ENCODE results near the gene ZDHHC14.
"Not testable (repeated sequence)": the region's sequence is repeated elsewhere in the genome, so short reads cannot be mapped to it uniquely, and the experiment has no call there.

ZDHHC14 gene

DNA sequence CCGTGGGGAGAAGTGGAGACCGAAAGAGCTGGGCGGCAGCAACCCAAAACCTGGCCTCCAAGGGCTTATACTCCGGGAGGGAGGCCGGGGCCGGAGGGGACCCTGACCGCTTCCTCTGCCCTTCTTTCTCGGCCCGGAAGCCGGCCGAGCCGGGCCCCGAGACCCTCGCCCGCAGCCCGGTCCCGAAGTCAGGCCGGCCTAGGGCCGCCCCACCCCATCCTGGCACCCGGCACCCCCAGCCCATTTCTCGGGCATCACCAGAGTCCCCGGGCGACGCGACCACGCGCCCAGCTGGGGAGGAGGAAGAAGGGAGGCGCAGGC is 572 bp upstream of the ZDHHC14 start:
- DNase-seq (ENCODE audit: low read depth in 2 of 2): no peak

DNA sequence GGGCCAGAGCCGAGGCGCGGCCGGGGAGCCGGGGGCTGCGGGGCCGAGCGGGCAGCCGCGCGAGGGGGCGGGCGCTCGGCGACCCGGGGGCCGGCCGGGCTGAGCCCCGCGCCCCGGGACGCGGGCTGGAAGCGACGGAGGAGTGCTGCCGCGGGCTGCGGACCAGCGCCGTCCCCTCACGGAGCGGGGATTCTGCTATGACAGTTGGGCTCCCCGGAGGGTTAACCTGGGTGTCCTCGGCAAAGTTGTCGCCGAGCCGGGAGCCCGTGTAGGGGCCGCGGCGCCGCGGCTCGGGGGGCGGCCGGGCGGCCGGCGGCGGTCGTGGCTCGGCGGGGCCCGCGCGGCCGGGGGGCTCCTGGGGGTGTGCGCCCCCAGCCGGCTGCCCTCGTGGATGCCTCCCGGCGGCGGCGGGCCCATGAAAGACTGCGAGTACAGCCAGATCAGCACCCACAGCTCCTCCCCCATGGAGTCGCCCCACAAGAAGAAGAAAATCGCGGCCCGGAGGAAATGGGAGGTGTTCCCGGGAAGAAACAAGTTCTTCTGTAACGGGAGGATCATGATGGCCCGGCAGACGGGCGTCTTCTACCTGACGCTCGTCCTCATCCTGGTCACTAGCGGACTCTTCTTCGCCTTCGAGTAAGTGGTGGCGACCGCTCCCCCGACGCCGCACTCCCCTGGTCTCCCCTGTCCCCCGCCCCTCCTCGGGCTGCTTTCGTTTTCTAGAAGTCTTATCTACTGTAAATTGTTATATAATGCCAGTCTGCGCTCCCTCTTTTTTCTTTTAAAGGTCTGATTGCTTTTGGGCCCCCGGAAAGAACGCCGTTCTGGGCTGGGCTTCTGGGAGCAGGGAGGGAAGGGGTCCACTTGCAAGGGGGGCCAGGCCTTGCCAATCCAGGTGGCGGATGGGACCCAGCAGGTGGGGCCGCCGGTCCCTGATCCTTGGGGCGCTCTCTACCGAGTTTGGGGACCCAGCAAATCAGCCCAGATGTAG is 936 bp downstream of the ZDHHC14 start:
- peak in 1 of 2 donors; percentile 34 for DNase-seq (ENCODE audit: low read depth in 2 of 2)

DNA sequence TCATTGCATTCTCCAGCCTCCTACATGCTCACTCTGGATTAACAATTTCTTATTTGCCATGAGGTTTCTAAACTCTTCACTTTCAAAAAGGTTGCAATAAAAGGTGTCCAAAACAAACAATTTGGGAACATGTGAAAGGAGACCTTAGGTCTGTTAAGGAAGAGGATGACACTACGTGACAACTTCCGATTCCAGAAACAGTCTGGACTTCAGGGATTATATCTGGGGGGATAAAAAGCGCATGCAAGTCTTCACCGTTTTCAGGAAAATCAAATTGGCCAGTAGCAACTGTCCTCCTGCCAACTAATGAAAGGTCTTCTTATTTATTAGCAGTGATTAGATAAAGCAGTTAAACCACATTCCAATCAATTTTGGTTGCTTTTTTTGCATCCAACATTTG is 1.8 kb downstream of the ZDHHC14 start:
- DNase-seq (ENCODE audit: low read depth in 2 of 2): no peak

DNA sequence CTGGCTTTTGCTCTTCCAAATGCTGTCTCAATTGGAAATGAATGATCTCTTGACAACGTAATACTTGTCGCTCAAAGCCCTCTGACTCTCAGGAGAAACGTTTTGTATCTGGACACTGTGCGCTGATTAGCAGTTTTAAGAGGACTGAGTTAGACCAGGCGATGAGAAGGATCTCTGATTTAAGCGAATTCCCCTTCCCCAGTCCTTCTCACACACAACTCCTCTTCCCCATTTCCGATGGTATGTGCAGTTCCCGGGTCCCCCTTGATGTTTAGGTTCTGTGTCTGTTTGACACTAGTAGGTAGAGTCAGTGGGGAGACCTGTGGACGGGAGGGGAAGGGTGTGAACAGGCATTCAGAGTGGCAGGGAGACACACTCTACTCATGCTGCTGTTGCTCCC is 2.5 kb downstream of the ZDHHC14 start:
- DNase-seq (ENCODE audit: low read depth in 2 of 2): no peak

DNA sequence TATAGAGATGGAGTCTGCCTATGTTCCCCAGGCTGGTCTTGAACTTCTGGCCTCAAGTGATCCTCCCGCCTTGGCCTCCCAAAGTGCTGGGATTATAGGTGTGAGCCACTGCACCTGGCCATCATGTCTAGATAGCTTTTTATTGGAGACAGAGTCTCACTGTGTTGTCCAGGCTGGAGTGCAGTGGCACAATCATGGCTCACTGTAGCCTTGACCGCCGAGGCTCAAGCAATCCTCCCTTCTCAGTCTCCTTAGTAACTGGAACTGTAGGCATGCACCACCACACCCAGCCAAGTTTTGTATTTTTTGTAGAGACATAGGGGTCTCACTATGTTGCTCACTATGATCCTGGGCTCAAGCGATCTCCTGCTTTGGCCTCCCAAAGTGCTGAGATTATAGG is 4.0 kb downstream of the ZDHHC14 start:
- DNase-seq (ENCODE audit: low read depth in 2 of 2): not testable (repeated sequence)

DNA sequence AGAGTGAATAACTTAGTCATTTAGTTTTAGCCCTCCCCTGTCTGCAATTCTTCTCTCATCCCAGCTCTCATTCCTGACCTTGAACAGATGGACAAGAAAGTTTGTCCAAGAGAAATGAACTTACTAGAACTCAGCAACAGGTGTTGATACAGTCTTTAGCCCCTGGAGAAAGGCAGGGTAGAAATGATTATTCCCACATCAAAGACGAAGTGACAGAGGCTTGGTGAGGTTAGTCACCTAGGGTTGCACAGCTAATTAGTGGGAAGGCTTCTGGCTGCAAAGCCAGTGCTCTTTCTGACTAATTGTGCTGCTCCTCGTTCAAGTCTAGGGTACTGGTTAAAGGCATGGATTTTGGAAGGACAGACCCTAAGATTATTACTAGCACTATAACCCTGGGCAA is 4.5 kb downstream of the ZDHHC14 start:
- DNase-seq (ENCODE audit: low read depth in 2 of 2): peak in 1 of 2 donors; percentile 10

DNA sequence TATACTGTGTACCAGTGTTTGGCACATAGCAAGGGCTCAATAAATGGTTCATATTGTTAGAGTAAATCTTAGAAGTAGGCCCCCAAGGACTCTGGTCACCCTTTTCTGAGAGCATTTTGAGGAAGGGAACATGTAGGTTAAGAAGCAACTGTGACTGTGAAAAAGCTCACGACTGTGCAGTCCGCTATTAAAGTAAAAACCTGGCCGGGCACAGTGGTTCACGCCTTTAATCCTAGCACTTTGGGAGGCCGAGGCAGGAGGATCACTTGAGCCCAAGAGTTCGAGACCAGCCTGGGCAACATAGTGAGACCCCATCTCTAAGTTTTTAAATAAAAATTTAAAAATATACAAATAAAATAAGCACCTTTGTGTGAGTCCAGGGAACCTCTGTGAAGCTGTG is 5.0 kb downstream of the ZDHHC14 start:
- no peak for DNase-seq (ENCODE audit: low read depth in 2 of 2)

DNA sequence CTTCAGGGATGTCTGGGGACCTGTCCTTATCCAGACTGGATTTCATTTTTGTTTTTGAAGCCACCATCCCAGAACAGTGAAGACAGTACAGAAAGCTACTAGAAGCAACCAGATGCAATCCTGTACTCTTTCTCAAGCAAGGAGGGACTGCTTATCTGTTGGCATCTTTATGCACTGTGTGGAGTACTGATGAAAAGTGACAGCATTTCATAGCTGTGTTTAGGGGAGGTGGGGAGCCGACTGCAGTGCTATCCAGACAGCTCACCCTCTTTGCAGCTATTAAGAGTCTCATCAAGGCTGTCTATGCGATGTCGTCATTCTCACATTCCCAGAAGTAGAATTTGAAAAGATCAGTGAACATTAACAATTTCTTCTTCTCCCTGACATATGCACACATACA is 5.5 kb downstream of the ZDHHC14 start:
- DNase-seq (ENCODE audit: low read depth in 2 of 2): no peak

DNA sequence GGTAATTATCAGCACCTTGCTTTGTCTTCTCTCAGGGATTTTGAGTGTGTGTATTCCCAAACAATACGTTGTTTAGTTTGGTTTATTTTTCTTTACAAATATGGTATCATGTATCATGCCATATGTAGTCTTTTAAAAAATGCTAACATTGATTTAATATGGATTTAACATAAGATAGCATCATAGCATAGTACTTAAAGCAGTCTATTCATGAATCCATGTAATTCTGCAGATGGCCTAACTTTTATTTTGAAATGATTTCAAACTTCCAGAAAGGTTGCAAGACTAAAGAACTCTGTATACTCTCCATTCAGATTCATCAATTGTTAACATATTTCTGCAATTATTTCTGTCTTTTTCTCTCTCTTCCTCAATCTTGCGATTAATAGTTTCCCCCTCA is 7.9 kb downstream of the ZDHHC14 start:
- DNase-seq (ENCODE audit: low read depth in 2 of 2): no peak

DNA sequence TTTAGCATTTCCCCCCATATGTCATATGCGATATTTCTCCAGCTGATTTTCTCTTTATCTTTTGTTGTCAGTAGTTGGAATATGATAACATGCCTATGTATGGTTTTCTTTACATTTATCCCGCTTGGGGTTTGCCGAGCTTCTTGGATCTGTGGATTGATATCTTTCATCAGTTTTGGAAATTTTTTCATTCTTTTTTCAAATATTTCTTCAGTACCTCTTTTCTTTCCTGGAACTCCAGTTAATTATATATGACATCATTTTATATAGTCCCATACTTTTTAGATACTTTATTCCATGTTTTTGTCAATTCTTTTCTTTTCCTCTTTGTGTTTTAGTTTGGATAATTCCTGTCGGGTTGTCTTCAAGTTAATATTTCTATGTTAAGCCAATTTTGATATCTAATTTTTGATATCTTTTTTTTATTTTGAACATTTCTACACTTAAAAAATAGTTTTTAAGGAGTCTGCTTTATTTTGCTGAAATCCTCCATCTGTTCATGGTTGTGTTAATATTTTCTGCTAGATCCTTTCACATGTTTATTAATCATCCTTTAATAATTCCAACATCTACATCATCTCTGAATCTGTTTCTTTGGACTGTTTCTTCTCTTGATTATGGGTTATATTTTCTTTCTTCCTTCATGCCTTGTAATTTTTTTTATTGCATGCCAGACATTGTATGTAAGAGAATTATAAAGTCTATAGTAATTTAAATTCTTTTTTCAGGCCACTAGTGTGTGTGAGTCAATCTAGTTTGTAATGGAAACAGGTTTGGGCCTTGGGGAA is 9.5 kb downstream of the ZDHHC14 start:
- DNase-seq (ENCODE audit: low read depth in 2 of 2): no peak

DNA sequence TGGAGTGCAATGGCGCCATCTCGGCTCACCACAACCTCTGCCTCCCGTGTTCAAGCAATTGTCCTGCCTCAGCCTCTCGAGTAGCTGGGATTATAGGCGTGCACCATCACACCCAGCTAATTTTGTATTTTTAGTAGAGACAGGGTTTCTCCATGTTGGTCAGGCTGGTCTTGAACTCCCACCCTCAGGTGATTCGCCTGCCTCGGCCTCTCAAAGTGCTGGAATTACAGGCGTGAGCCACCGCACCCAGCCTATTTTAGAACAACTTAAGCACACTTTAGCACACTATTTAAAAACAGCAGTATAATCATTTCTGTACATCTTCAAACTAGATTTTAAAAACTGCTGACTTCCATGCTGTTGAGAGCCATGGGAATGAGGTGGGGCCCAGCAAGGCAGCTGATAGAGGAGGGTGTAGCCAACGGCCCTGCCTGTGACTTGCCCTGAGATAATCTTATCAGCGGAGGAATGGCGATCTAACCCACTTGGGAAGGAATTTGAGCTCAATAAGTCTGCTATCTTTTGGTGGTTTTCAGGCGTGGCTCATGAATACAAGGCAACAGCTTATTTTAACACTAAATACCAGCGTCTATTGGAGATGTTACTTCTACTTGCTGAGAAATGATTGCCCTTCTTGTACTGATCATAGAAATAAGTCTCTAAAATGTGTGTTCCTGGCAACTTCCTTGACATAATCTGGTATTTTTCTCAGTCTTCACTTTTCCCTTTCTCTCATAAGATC is 12.1 kb downstream of the ZDHHC14 start:
- DNase-seq (ENCODE audit: low read depth in 2 of 2): no peak

DNA sequence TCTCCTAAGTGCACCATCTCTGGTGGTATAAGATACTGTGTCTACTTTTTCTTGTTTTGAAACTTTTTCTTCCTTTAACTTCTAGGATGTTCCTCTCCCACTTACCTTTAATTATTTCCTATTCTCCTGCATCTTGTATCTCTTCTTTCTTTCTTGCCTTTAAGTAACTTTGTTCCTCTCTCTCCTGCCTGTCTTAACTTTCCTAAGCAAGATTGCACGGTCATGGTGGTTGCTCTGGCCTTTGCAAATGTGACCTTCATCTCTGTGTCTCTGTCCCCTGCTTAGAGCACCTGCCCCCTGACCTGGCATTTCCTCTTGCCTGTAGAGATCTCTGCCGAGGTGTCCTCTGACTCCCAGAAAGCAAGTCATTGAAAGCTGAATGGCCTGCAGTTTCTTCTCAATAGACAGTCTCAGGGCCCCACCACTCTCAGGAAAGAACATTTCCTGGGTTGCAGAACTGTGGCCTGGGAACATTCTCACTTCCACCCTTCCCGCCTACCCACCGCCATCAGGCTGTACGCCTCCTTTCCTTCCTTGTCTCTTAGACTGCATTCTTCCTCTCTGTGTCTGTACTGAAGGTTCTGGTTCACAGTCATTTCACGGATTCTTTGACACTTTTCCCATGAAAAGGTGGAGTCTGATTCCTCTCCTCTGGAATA is 12.8 kb downstream of the ZDHHC14 start:
- DNase-seq (ENCODE audit: low read depth in 2 of 2): no peak

DNA sequence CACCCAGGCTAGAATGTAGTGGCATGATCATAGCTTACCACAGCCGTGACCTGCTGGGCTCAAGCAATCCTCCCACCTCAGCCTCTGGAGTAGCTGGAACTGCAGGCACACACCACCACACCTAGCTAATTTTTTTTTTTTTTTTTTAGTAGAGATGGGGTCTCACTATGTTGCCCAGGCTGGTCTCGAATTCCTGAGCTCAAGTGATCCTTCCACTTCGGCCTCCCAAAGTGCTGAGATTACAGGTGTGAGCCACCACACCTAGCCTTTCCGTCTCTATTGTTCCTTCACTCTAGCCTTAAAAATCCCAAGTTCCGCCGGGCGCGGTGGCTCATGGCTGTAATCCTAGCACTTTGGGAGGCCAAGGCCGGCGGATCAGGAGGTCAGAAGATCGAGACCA is 14.2 kb downstream of the ZDHHC14 start:
- not testable (repeated sequence) for DNase-seq (ENCODE audit: low read depth in 2 of 2)

DNA sequence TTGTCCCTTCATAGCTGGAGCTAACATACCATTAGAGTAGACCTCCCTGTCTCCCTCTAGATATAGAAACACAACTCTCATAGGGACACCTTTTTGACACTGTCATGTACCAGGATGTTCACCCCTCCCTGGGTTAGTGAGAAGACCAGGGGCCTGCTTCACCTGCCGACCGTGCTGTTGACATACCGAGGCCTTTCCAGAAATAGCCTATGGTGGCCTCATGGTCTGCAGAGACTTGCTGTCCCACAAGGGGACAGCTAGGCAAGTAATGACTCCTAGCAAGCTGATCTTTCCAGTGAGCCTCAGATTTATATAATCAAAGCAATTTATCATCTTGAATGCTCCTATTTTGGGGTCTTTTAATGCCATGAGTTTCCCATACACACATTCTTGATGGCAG is 15.0 kb downstream of the ZDHHC14 start:
- DNase-seq (ENCODE audit: low read depth in 2 of 2): no peak

DNA sequence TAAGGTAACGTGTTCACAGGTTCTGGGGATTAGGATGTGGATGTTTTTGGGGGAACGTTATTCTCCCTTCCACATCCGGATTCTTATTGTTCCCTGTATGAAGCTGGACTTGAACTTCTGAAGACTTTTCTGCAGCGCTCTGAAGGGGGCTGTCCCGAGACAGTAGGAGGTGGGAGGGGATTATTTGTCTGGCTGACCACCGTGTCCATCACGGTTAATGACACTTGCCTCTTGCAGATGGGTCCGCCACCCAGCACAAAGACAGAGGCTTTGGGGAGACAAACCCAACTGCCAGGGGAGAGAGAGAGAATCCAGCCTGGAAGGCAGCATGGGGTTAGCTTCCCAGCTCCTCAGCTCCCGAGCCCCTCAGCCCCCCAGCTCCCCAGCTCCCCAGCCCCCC is 16.7 kb downstream of the ZDHHC14 start:
- DNase-seq (ENCODE audit: low read depth in 2 of 2): no peak

DNA sequence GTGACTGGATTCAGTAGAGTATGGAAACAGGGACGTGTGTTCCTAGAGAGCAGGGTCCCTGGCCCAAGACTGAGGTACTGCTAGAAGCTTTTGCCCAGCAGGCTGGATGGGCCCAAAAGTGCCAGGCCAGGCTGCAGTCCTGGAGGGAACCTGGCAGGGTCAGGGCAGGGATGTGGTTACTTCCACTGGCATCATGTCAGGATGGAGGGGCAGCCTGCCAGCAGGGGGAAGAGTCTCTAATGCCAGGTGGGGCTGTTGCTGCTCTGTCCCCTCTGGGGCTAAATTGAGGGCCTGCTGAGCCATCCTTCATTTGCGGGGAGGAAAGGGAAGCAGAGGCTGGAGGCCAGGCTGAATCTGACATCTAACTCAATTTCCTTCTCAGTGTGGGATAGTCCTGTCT is 17.2 kb downstream of the ZDHHC14 start:
- no peak for DNase-seq (ENCODE audit: low read depth in 2 of 2)

DNA sequence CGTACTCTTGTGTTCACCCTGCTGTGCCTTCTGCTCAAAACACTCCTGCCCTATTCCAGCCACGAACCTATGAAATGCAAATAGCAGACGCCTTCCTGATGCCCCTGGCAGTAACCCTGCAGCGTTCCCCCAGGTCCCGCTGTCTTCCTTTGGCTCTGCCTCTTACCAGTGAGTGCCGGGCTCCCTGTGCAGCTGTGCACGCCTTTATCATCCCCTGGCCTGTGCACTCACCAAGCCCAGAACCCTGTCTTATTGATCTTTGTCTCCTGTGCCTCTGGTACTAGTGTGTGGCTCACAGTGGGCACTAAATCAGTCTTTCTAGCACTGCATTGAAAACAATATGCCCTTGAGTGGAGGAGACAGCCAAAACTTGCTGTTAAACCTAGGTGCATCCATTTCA is 19.7 kb downstream of the ZDHHC14 start:
- DNase-seq (ENCODE audit: low read depth in 2 of 2): no peak

DNA sequence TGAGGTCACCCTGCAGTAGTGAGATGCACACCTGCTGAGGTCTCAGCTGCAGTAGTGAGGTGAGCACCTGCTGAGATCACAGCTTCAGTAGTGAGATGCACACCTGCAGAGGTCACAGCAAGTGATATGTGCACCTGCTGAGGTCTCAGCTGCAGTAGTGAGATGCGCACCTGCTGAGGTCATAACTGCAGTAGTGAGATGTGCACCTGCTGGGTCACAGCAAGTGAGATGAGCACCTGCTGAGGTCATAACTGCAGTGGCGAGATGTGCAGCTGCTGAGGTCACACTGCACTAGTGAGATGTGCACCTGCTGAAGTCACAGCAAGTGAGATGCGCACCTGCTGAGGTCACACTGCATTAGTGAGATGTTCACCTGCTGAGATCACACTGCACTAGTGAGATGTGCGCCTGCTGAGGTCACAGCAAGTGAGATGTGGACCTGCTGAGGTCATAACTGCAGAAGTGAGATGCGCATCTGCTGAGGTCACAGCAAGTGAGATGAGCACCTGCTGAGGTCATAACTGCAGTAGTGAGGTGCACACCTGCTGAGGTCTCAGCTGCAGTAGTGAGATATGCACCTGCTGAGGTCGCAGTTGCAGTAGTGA is 20.8 kb downstream of the ZDHHC14 start:
- no peak for DNase-seq (ENCODE audit: low read depth in 2 of 2)

DNA sequence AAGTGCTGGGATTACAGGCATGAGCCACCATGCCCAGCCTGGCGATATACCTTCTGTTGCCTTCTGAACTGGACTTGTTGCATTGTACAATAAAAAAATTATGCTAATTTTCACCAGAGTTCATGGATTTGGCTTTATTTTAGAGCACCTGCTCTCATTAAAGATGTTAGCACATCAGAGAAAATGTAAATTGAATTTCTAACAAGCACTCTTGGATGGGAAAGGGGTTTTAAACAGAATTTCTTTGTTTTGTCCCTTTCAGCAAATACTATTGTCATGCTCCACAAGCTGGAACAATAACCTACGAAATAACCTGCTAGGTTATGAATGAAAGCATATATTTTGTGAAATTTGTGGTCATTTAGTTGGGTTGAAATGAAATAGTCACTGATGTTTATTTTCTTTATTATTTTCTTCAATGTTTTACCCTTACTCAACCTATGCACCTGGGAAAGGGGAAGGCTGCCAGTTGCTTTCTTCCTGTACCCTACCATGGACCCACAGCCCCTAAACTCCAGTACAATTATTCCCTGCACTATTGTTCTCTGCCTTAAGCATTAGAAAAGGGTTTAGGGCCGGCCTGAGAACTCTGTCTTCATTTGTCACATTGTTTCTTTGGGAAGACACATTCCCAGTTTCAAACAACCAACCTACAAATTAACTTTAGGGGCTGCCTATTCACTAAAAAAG is 22.2 kb downstream of the ZDHHC14 start:
- no peak for DNase-seq (ENCODE audit: low read depth in 2 of 2)

DNA sequence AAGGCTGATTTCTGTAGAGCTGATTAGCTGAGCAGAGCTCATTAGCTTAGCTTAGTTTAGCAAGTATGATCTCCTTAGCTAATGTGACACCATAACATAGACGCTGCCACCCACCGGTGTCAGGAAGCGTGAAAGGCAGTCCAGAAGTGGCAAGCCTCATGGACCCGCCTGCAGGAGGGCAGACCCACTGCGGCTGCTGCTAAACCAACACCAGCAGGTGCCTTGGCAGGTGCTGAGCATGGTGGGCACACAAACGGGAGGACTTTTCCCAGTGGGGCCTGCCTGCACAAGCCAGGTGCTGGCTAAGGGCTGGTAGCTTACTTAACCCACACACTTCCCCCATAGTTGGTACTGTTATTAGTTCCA is 22.7 kb downstream of the ZDHHC14 start:
- no peak for DNase-seq (ENCODE audit: low read depth in 2 of 2)

DNA sequence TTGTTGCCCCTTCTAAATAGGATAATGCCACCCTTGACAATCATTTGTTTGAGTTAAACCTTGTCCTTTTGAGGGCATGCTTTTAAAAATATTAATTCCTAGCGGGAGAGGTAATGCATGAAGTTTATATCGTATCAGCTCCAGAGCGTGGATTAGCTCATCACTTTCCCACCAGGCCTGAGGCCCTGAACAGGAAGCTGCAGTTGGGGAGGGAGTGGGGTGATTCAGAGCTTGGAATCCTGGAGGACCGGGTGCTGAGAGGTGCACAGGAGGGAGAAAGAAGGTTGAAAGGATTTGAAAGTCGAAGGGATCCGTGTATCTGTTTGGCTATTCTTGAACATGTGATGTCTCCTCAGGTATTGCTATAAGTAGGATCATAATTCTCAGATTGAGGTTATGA is 25.0 kb downstream of the ZDHHC14 start:
- DNase-seq (ENCODE audit: low read depth in 2 of 2): no peak
